Mucosa of rectum (tissue), 2 donors: ENCODE measurements around the gene APOB.

Source experiments
- H3K27ac ChIP-seq, 2 donors: one replicate each; pipeline ENCODE4 v1.7.0; 2013; ENCODE audit warnings: inconsistent platforms in 2 of 2, low read depth in 2 of 2, low read length in 2 of 2
- H3K27me3 ChIP-seq, 2 donors: one replicate each; pipeline ENCODE4 v1.7.0; 2013; ENCODE audit warnings: low read length in 2 of 2; ENCODE audit not compliant: control insufficient read depth in 2 of 2, insufficient read depth in 2 of 2
- H3K36me3 ChIP-seq, 2 donors: one replicate each; pipeline ENCODE4 v1.7.0; 2013; ENCODE audit warnings: low read length in 2 of 2; ENCODE audit not compliant: control insufficient read depth in 2 of 2, insufficient read depth in 2 of 2
- H3K4me1 ChIP-seq, 2 donors: one replicate each; pipeline ENCODE4 v1.7.0; 2013; ENCODE audit warnings: low read length in 2 of 2, mild to moderate bottlenecking in 1 of 2; ENCODE audit not compliant: control insufficient read depth in 2 of 2, insufficient read depth in 2 of 2
- H3K4me3 ChIP-seq, 2 donors: one replicate each; pipeline ENCODE4 v1.7.0; 2013; ENCODE audit warnings: low read length in 2 of 2
- H3K9ac ChIP-seq, 2 donors: one replicate each; pipeline ENCODE4 v1.7.0; 2013; ENCODE audit warnings: low read length in 2 of 2, low read depth in 1 of 2, mild to moderate bottlenecking in 1 of 2
- H3K9me3 ChIP-seq, 2 donors: one replicate each; pipeline ENCODE4 v1.7.0; 2013; ENCODE audit warnings: low read length in 2 of 2; ENCODE audit not compliant: control insufficient read depth in 2 of 2
- donor health status: healthy.
- donor health status: Normal muscosa, but diverticular disease.

APOB gene

GRCh38 chr2:20955277-20956026 is 88.4 kb downstream of the APOB start:
- Histone ChIP-seq H3K27me3 (peaks cover 2 to 3% of the 10 kb centered on the region in 2 donors), H3K36me3 (no peaks in the 10 kb centered on the region), H3K4me3 (no peak overlapping the region), H3K9me3 (no peaks in the 10 kb centered on the region), H3K9ac (no peak overlapping the region), H3K27ac (no peak overlapping the region), H3K4me1 (no peaks in the 10 kb centered on the region)

- Histone ChIP-seq H3K9me3 (no peaks in the 10 kb centered on the region), H3K4me1 (no peaks in the 10 kb centered on the region), H3K27me3 (peaks cover 0 to 5% of the 10 kb centered on the region in 2 donors), H3K27ac (no peak overlapping the region), H3K4me3 (no peak overlapping the region), H3K9ac (no peak overlapping the region), H3K36me3 (no peaks in the 10 kb centered on the region)
These were observed 90.6 kb downstream of the APOB start for GRCh38 chr2:20953146-20953824.
